HG03378 (cell line): Measurements from ENCODE around the gene CCL27.

Experiments
- ATAC-seq: cut with Tn5 transposase; IDR thresholded peaks from one replicate; pipeline ENCODE4 v1.9.1; 2021; ENCODE audit warnings: mild to moderate bottlenecking, moderate library complexity; ENCODE audit not compliant: unreplicated experiment

CCL27 gene

GRCh38 chr9:34628656-34629490 lies 33.6 kb downstream of the CCL27 start, which contains the start of gene ARID3C:
Gene ARID3C, minus strand, starts transcription at chr9:34629066. Its CDS starts 1,052 bp downstream, at chr9:34628014.
- no peak for ATAC-seq

DNA sequence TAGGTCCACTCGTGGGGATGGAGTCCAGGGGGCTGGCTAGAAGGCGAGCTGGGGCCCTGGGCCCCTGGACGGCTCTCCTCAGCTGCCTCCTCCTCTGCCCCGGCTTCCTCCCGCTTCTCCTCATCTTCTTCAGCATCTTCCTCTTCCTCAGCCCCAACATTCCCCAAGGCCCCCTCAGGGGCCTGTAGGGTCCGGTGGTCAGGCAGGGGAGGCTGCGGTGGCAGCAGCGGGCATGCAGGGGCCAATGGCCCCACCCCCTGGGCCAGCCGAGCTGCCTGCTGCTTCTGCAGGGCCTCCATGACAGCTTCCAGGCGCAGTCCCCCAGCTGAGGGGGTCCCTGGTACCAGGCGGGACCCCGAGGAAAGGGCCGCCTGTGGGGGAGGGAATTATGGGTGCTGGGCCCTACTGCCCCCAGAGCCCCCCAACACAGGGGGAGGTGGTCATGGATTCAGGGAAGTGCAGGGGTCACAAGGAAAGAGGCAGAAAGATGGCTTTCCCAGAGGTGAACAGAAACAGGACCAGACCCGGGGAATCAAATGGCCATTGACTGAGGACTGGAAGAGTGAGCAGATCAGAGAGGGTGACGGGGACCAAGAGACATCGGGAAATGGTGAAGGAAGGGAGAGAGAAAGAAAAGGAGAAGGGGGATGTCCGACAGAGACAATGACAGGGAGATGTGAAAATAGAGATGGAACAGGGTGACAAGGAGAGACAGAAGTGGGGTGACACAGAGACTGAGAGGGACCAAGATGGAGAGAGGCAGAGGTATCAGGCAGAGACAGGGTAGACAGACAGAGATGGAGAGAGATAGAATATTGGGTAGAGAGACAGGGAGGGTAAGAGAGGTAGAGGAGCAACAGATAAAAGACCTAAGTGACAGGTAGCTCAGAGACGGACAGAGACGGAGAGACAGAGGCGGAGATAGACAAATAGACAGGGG lies 34.5 kb downstream of the CCL27 start:
- ATAC-seq: no peak

- ATAC-seq: no peak
Observed at GRCh38 chr9:34625186-34625486, 37.3 kb downstream of the CCL27 start.

- no peak for ATAC-seq
Observed at GRCh38 chr9:34624475-34625185, 37.8 kb downstream of the CCL27 start.

- ATAC-seq: no peak
Observed at GRCh38 chr9:34623374-34624235, 38.9 kb downstream of the CCL27 start.

- peak; percentile 96 for ATAC-seq
Observed at GRCh38 chr9:34620061-34620994, 42.1 kb downstream of the CCL27 start, which contains the start of gene DCTN3. Gene DCTN3, minus strand, starts transcription at chr9:34620495. Its CDS starts 31 bp downstream, at chr9:34620464.

- ATAC-seq: no peak
Observed at GRCh38 chr9:34615132-34615531, 47.3 kb downstream of the CCL27 start.

GRCh38 chr9:34612788-34613390 lies 49.6 kb downstream of the CCL27 start:
- no peak for ATAC-seq
